ENCODE measurements around the gene HSD17B13. TPM values are rescaled to one million over a fixed set of nuclear protein-coding genes. Genes with fewer than 3 reads are reported as not detected.
"Not testable (repeated sequence)": the region's sequence is repeated elsewhere in the genome, so short reads cannot be mapped to it uniquely, and the experiment has no call there.

Gene HSD17B13
- total RNA-seq (2014; rRNA removed; shearing (Covaris generic); ENCODE audit: low replicate concordance) = 0.17 TPM in 1 of 2 replicates, not detected in the other

- Histone ChIP-seq H3K9me3 (no peaks in the 10 kb centered on the region), H3K4me3 (no peak within 1 kb of the TSS), H3K27me3 (no peaks in the 10 kb centered on the region), H3K36me3 (no peaks in the 10 kb centered on the region)
- no peak for DNase-seq
Measured at GRCh38 chr4:87322754-87323153, at the start of gene HSD17B13. Gene HSD17B13, minus strand, starts transcription at chr4:87322882. Its CDS starts 41 bp downstream, at chr4:87322841.

GRCh38 chr4:87370068-87370467, 47.4 kb upstream of the HSD17B13 start:
- Histone ChIP-seq H3K4me3 (no peak overlapping the region), H3K27me3 (no peaks in the 10 kb centered on the region), H3K36me3 (no peaks in the 10 kb centered on the region), H3K9me3 (no peaks in the 10 kb centered on the region)
- no peak for DNase-seq

DNA sequence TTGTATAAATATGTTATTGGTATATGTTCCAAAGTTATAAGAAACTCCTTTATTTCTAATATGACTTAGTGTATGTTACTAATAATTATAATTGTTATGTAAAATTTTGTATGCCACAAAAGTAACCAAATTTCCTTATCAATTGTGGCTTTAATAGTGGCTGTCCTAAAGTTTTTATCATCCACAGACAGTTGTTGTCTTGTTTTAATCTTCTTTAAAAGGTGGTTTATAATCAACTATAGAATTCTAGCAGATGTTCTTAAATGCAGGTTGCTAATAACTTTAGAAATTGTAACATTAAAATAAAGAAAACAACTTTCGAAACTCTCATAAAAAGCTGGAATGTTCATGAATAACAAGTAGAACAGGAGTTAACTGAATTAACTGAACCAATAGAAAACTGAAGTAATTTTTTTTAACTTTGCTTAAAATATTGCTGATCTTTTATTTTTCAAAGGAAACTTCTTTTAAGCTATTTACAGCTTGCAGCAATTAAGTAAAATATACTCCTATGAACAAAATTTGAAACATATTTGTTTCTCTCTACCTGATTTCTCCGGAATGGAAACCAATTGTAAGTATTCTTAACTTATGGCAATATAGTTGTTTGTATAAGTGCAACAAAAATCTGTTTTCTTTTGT, 44.0 kb upstream of the HSD17B13 start:
- no peaks in the 10 kb centered on the region for H3K27me3 ChIP-seq
- no peak for DNase-seq
- no peak overlapping the region for H3K4me3 ChIP-seq
- no peaks in the 10 kb centered on the region for H3K36me3 ChIP-seq
- H3K9me3 ChIP-seq = no peaks in the 10 kb centered on the region

- Histone ChIP-seq H3K36me3 (no peaks in the 10 kb centered on the region), H3K4me3 (no peak overlapping the region), H3K9me3 (no peaks in the 10 kb centered on the region), H3K27me3 (no peaks in the 10 kb centered on the region)
- DNase-seq = no peak
Measured at GRCh38 chr4:87365348-87365747, 42.7 kb upstream of the HSD17B13 start.

GRCh38 chr4:87363552-87363951, 40.9 kb upstream of the HSD17B13 start:
- Histone ChIP-seq H3K4me3 (no peak overlapping the region), H3K36me3 (no peaks in the 10 kb centered on the region), H3K27me3 (no peaks in the 10 kb centered on the region), H3K9me3 (no peaks in the 10 kb centered on the region)
- DNase-seq = no peak

DNA sequence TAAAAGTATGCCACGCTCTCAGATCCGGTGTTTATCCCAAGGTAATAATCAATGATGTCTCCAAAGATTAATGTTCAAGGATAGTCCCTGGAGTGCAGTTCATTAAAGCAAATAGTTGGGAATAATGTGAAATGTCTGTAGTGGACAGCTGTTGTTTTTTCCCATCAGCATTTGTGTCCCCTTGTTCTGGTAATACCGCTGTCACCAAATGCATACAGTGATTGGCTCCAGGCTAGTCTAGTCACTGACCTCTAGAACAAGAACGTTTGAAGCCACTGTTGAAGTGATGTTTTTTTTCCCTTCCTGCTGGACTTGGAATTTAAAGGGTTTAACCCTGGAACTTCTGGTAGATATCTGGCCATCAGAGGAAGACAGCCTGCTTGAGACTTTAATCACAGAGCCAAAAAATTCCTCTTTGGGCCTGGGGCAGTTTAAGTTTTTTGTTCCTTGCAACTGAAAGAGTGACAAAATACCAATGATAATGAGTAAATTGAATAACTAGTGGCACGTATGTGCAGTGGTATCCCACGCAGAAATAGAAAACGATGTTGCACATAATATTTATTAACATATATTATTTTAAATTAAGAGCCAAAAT, 37.8 kb upstream of the HSD17B13 start:
- Histone ChIP-seq H3K4me3 (no peak overlapping the region), H3K36me3 (no peaks in the 10 kb centered on the region), H3K27me3 (no peaks in the 10 kb centered on the region), H3K9me3 (no peaks in the 10 kb centered on the region)
- DNase-seq = no peak

GRCh38 chr4:87359258-87359657, 36.6 kb upstream of the HSD17B13 start:
- no peaks in the 10 kb centered on the region for H3K9me3 ChIP-seq
- no peaks in the 10 kb centered on the region for H3K36me3 ChIP-seq

DNA sequence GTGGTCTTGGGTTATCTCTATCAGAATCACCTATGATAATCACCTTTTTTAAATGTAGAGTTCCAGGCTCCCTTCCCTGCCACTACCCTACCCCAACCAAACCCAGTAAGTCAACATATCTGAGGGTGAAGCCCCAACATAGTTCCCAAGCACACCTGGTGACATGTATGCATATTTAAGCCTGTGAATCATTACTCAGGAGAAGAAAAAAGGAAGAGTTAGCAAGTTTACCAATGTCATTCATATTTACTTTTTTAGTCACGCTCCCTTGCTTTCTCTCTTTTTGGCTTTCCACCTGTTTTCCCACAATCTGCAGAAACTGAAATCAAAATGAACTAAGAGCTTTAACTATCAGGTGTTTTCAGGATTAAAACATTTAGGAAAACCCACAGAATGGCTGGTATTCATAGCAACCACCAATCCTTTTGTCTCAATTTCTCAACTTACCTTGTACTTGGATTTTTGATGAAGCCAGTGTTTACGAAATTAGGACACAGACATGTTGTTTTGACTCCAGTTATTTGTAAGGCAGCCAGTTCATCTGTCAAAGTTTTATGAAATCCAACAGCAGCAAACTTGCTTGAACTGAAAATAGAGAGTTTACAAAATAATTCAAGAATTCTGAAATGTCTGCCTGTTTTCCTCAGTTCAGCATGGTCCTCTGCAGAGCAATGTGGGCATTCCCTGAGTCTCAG, 34.3 kb upstream of the HSD17B13 start:
- H3K9me3 ChIP-seq = no peaks in the 10 kb centered on the region
- no peak for DNase-seq
- no peaks in the 10 kb centered on the region for H3K27me3 ChIP-seq
- H3K36me3 ChIP-seq = no peaks in the 10 kb centered on the region
- H3K4me3 ChIP-seq = no peak overlapping the region

More at GRCh38 chr4:87359258-87359657, 36.6 kb upstream of the HSD17B13 start:
- no peak for DNase-seq
- Histone ChIP-seq H3K4me3 (no peak overlapping the region), H3K27me3 (no peaks in the 10 kb centered on the region)

GRCh38 chr4:87354168-87355102, 31.8 kb upstream of the HSD17B13 start:
- peak; percentile 20 for DNase-seq
- H3K27me3 ChIP-seq = no peaks in the 10 kb centered on the region
- H3K9me3 ChIP-seq = no peaks in the 10 kb centered on the region
- H3K4me3 ChIP-seq = no peak overlapping the region
- no peaks in the 10 kb centered on the region for H3K36me3 ChIP-seq

DNA sequence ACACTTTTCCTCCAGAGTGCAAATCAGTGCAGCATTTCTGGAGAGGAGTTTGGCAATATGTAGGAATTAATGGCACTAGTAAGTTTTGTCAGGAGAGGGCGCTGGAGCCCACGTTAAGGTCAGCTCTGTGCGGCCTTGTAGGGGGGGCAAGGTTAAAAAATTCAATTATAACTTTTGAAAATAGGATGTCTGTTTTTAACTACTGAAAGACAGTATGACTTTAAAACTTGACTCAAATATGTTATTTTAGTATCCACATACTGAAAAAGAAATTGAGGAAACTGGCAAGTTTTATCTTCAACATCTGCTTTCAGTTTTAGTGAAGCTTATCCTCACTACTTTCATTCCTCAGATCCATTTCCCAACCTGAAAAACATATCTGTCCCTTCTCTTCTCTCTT, 30.9 kb upstream of the HSD17B13 start:
- peak; percentile 20 for DNase-seq
- no peaks in the 10 kb centered on the region for H3K36me3 ChIP-seq
- H3K9me3 ChIP-seq = no peaks in the 10 kb centered on the region
- no peaks in the 10 kb centered on the region for H3K27me3 ChIP-seq
- H3K4me3 ChIP-seq = no peak overlapping the region

DNA sequence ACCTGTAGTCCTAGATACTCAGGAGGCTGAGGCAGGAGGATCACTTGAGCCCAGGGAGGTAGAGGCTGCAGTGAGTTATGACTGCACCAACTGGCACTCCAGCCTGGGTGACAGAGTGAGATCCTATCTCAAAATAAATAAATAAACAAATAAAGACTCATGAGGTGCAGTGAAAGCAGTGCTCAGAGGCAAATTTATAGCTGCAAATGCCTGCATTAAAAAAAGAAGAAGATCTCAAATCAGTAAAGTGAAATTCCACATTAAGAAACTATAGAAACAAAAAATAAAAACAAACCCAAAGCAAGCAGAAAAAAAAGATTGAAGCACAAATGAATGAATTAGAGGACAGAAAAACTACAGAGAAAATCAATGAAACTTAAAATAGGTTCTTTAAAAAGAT, 22.5 kb upstream of the HSD17B13 start:
- H3K4me3 ChIP-seq = no peak overlapping the region
- H3K36me3 ChIP-seq = no peaks in the 10 kb centered on the region
- H3K9me3 ChIP-seq = no peaks in the 10 kb centered on the region
- H3K27me3 ChIP-seq = no peaks in the 10 kb centered on the region
- no peak for DNase-seq

- Histone ChIP-seq H3K9me3 (no peaks in the 10 kb centered on the region), H3K36me3 (no peaks in the 10 kb centered on the region), H3K27me3 (no peaks in the 10 kb centered on the region), H3K4me3 (no peak overlapping the region)
- DNase-seq = no peak
Measured at GRCh38 chr4:87342872-87343271, 20.2 kb upstream of the HSD17B13 start.

- H3K36me3 ChIP-seq, H3K27me3 ChIP-seq, H3K9me3 ChIP-seq: not testable (repeated sequence)
- H3K4me3 ChIP-seq = peak overlapping the region; percentile 29
- DNase-seq = peak; percentile 78
Measured at GRCh38 chr4:87341954-87342635, 19.4 kb upstream of the HSD17B13 start.

- Histone ChIP-seq H3K4me3 (no peak overlapping the region), H3K27me3 (no peaks in the 10 kb centered on the region), H3K9me3 (no peaks in the 10 kb centered on the region), H3K36me3 (no peaks in the 10 kb centered on the region)
- DNase-seq = no peak
Measured at GRCh38 chr4:87339440-87339839, 16.8 kb upstream of the HSD17B13 start.

GRCh38 chr4:87337361-87337760, 14.7 kb upstream of the HSD17B13 start:
- no peak for DNase-seq
- no peaks in the 10 kb centered on the region for H3K36me3 ChIP-seq
- H3K9me3 ChIP-seq = no peaks in the 10 kb centered on the region; the same call in 1 of the 2 replicates
- H3K4me3 ChIP-seq = no peak overlapping the region
- no peaks in the 10 kb centered on the region for H3K27me3 ChIP-seq

DNA sequence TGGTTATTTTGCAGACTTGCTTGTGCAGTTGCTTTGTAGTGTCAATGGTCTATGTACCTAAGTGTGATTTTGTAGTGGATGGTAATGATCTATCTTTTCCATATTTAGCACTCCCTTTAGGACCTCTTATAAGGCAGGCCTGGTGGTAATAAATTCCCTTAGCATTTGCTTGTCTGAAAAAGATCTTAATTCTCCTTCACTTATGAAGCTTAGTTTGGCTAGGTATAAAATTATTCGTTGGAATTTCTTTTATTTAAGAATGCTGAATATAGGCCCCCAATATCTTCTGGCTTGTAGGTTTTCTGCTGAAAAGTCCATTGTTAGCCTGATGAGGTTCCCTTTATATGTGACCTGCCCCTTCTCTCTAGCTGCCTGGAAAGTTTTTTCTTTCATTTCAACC, 10.6 kb upstream of the HSD17B13 start:
- DNase-seq = no peak
- no peak overlapping the region for H3K4me3 ChIP-seq
- no peaks in the 10 kb centered on the region; the same call in 1 of the 2 replicates for H3K9me3 ChIP-seq
- no peaks in the 10 kb centered on the region for H3K27me3 ChIP-seq
- no peaks in the 10 kb centered on the region for H3K36me3 ChIP-seq

All from MG63 (cell line).